ENCODE results near the gene TNFSF9.

DNA sequence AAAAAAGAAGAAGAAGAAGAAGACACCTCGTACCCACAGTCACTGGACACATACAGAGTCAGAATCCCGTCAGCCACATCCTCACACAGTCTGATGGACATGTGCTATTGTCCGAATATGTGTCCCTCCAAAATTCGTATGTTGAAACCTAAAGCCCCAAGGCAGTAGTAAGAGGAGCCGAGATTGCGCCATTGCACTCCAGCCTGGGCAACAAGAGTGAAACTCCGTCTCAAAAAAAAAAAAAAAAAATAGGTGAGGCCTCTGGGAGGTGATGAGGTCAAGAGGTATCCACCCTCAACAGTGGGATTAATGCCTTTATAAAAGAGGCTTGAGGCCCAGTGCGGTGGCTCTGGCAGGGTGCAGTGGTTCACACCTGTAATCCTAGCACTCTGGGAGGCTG, 46.6 kb upstream of the TNFSF9 start:
- TF ChIP-seq, protein P1, sequence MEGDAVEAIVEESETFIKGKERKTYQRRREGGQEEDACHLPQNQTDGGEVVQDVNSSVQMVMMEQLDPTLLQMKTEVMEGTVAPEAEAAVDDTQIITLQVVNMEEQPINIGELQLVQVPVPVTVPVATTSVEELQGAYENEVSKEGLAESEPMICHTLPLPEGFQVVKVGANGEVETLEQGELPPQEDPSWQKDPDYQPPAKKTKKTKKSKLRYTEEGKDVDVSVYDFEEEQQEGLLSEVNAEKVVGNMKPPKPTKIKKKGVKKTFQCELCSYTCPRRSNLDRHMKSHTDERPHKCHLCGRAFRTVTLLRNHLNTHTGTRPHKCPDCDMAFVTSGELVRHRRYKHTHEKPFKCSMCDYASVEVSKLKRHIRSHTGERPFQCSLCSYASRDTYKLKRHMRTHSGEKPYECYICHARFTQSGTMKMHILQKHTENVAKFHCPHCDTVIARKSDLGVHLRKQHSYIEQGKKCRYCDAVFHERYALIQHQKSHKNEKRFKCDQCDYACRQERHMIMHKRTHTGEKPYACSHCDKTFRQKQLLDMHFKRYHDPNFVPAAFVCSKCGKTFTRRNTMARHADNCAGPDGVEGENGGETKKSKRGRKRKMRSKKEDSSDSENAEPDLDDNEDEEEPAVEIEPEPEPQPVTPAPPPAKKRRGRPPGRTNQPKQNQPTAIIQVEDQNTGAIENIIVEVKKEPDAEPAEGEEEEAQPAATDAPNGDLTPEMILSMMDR (IDR thresholded peaks at IDR 0.05), result no peak
- TF ChIP-seq POLR2A (IDR thresholded peaks at IDR 0.05), result no peak

All from right lobe of liver (tissue), 4 donors.